GM18511 (cell line): ENCODE data around the gene TMOD3.
A peak's percentile ranks its signal among the peaks of the same experiment; 100 is the strongest.

Experiments used
- ATAC-seq: cut with Tn5 transposase; IDR thresholded peaks from one replicate; pipeline ENCODE4 v1.9.1; 2021; ENCODE audit warnings: mild to moderate bottlenecking, moderate library complexity; ENCODE audit not compliant: unreplicated experiment

Gene TMOD3

DNA sequence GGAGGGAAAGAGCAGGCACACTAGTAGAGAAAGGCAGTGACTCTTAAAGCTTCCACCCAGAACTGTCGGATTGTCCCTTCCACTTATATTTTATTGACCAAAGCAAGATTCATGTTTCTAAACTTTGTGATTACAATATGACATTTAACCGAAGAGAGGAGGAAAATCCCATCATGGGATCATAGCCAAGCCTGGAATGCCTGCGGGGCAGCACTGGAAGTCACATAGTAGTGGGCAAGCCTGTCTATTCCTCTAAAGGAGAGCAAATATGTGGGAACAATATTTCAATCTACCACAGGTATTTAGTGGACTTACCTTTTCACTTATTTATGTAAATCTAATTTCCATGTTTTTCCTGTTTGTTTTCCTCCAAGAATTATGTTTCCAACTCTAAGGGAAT, 3.8 kb upstream of the TMOD3 start:
- ATAC-seq = no peak

DNA sequence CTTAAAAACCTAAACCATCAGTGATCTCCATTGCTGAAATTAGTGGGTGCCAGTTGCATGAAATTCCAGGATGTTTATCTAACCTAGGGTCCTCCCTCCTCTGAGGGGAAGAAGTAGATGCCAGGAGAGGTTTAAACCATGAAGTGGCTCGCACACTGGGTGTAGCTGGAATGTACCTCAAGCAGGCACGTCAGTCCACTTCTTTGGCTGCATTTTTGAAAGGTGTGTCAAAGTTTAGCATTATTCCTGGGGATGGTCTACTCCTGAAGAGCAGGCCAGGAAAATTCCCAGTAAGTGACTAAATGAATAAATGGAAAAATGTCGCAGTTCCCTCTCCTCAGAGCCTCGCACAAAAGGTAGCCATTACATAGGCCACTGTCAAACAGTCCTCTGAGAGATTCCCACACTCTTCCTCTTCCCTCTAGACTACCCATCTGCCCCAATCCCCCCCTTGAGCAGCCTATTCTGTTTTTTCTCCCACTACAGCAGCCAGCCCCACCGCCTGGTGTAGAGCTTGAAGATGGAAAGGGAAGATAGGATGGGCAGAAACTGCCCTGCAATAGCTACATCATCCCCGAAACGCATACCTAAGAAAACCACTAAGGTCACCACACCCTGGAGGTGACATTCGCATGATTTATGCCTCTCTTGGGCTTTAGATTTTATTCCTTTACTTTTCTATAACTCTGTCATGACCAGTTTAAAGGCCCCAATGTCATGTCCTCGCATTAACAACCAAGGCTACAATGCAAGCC, 655 bp upstream of the TMOD3 start:
- ATAC-seq = no peak

DNA sequence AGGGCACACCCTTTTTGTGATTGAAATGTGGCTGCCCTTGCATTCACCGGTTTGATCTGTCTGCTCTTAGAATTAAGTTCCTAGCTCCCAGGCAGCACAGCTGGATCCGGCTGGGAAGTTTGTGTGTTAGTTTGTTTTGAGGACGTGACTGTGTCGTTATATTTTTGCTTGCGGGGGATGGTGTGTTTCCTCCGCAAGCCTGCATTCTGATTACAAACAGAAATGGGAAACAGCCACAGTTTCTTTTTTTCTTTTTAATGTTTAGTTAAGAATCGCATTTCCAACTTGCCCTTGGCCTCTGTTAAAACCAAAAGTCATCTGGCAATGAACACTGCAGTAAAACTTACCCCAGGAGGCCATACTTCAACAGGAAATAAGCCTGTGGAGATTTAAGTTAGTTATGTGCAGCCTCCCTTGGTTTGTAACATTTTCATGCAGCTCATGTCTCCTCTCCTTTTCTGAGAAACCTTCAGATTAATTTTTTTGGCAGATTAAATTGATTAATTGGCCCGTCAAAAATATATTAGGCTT, 888 bp downstream of the TMOD3 start:
- peak; percentile 22 for ATAC-seq

DNA sequence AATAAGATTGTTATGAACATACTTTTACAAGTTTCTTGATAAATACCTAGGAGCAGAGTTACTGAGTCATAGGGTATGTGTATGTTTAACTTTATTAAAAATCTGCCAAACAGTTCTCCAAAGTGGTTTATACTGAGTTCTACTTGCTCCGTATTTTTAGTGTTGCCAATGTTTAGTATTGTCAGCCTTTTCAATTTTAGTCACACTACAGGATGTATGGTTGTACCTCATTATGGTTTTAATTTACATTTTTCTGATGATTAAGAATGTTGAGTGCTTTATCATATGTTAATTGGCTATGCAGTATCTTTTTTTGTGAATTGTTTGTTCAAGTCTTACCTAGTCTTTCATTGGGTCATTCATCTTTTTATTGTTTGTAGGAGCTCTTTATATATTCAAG, 4.3 kb downstream of the TMOD3 start:
- ATAC-seq = no peak

DNA sequence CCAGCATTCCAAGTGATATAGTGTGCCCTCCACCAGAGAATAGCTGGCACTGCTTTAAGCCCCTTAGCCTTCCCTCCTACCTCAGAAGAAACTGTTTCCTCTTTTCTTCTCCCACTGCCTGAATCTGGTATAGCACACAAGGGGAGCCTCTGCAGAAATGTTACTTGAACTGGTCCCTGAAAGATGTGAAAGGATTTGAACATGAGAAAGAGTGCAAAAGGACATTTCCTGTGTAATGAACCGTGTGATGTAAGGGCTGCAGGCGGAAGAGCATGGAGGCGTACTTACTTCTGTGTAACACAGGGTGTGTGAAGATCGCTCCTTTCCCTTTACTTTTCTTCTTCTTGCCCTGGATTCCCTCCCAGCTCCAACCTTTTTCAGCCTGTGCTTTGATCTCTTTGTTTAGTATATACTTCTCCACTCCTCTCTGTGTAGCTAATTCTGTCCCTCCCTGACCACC, 8.4 kb downstream of the TMOD3 start:
- ATAC-seq = peak; percentile 67

DNA sequence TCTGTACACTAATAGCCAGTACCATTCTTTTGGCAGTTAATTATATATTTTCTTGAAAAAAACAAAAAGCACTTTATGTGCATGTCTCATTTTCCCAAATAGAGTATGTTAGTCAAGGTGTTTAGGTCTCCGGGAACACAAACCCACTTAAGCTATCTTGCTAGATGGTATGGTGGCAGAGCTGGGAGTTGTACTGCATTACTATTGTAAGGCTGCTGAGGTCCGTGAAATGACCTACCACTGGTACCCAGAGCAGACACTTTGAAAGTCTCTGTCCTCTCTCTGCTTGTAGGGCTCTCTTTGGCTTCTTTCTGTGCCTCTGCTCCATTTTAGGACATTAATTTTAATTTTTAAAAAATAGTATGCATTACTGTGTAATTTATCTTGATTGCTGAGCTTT, 8.8 kb downstream of the TMOD3 start:
- ATAC-seq = no peak

DNA sequence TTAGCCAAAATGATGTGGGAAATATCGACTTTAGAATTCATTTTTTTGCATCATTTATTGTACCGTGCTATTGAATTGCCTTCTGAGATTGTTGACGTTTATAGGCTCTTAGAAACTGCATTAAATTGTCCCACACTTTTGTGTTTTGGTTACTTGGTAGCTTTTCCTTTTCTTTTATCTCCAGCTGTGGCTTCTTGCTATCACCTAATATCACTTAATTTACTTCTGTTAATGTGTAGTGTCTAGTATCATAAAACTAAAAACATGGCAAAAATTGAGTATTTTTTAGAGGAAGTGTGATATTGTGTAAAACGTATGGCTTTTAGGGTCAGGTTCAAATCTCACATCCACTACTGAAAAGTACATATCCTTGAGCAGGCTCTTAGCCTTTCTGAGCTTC, 11.2 kb downstream of the TMOD3 start:
- ATAC-seq = no peak

GRCh38 chr15:51841406-51842040, 12.1 kb downstream of the TMOD3 start:
- ATAC-seq = no peak

DNA sequence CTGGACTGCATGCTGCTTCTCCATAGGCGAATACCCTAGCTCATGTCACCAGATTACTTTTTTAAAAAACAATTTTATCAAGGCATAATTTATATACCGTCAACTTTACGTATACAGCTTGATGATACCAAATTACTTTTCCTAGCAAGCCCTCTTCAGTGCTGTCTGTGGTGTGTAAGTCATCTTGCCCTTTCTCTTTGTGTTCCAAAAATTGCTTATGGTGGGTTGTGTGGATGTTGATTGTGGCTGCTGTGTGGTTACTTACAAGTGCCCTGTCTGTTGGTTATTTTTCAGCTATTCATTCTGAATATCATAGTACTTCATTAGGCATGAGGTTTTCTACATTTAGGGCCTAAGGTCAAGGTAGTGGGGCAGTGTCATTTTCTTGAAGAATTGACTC, 12.8 kb downstream of the TMOD3 start:
- ATAC-seq = no peak

- ATAC-seq = peak; percentile 58
Observed at GRCh38 chr15:51842852-51843737, 13.6 kb downstream of the TMOD3 start.

DNA sequence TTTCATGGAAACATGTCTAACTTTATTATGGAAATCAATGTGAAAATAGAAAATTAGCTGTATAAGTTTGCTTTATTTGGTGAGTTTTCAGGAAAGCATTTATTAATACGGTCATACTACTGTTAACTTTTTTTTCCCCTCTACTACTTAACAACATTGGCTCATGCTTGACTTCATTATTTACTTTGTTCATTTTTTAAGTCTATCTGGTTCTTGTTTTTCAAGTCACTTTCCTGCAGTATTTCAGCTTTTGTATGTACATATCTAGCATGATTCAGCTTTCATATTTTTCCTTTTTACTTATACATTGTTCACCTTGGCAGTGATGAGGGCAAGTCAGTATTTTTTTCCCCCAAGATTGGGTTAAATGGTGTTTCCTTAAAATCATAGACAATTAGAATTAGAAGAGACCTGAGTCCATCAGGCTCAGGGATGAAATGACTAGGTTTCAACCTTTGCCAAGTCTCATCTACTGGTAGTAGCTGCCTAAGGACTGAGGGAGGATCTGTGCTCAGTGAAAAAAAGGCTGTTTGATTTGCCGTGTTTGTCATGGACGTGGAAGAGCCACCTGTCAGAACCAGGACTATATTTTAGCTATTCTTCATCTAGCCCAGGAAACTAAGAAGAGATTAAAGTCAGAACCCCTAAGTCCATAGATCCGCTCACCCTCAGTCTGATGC, 15.4 kb downstream of the TMOD3 start:
- ATAC-seq = no peak

DNA sequence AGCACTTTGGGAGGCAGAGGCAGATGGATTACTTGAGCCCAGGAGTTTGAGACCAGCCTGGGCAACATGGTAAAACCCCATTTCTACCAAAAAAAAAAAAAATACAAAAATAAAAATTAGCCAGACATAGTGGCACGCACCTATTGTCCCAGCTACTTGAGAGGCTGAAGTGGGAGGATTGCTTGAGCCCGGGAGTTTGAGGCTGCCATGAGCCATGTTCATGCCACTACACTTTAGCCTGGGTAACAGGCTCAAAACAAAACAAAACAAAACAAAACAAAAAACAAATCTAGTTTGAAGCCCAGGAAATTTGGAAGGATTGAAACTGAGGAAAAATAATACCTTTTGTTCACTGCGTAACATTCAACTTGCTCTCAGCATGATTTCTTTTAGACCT, 16.6 kb downstream of the TMOD3 start:
- no peak for ATAC-seq

DNA sequence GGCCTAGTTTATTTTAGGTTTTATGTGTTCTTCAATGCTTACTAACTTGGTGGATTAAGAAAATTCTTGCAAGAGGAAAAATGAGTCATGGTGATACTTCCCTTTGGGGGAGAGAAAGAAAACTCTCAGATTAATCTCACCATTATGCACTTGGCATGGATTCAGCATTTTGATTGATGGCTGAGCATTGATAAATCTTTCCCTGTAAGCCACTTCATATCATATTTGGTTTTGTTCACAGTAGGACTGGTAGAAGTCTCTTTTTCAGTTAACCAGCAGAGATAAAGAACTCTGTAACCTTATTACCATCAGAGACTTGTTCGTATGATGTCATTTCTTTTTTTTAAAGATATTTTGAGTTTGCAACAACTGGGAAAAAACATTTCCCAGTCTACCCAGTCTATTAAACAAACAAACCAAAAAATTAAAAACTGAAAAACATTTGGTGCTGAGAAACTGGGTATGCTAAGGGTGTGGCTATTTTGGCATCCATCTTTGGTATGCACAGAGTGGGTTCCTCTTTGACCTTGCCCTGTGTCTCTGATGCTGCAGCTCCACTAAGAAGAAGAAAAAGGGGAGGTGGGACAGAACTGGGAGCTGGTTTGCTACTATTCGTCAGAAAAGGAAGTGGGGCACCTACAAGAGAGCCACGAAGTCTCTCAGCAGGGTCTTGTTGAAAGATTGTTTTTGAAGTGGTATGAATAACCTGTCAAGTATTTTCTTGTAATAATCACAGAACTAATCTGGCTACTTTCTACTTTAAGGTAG, 17.2 kb downstream of the TMOD3 start:
- ATAC-seq = no peak

GRCh38 chr15:51848811-51849210, 19.4 kb downstream of the TMOD3 start:
- ATAC-seq = no peak

DNA sequence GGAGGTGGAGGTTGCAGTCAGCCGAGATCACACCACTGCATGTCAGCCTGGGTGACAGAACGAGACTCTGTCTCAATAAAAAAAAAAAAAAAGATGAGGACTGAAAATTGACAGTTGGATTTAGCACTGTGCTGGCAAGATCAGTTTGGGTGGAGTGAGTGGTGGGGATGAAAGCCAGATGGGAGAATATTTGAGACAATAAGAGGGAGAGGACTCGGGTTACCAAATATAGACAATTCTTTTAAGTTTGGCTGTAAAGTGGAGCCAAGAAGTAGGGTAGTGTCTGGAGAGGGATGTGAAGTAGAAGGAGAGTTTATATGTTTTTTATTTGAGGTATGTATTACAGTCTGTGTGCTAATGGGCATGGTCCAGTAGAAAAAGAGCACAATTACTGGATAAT, 20.4 kb downstream of the TMOD3 start:
- no peak for ATAC-seq

GRCh38 chr15:51853998-51854397, 24.5 kb downstream of the TMOD3 start:
- no peak for ATAC-seq

GRCh38 chr15:51855612-51856011, 26.2 kb downstream of the TMOD3 start:
- ATAC-seq = no peak

- ATAC-seq = no peak
Observed at GRCh38 chr15:51856714-51857380, 27.4 kb downstream of the TMOD3 start.

- no peak for ATAC-seq
Observed at GRCh38 chr15:51861557-51862359, 32.3 kb downstream of the TMOD3 start.
